Fibroblast of the conjunctiva (primary cell): ENCODE measurements around the gene ZNF862.

Experiments
- DNase-seq: peaks from one replicate; pipeline ENCODE4 v3.0.0-alpha.2; 2010; ENCODE audit warnings: low read depth

The ZNF862 gene

GRCh38 chr7:149811831-149812490 is 26.2 kb upstream of the ZNF862 start:
- DNase-seq = no peak

DNA sequence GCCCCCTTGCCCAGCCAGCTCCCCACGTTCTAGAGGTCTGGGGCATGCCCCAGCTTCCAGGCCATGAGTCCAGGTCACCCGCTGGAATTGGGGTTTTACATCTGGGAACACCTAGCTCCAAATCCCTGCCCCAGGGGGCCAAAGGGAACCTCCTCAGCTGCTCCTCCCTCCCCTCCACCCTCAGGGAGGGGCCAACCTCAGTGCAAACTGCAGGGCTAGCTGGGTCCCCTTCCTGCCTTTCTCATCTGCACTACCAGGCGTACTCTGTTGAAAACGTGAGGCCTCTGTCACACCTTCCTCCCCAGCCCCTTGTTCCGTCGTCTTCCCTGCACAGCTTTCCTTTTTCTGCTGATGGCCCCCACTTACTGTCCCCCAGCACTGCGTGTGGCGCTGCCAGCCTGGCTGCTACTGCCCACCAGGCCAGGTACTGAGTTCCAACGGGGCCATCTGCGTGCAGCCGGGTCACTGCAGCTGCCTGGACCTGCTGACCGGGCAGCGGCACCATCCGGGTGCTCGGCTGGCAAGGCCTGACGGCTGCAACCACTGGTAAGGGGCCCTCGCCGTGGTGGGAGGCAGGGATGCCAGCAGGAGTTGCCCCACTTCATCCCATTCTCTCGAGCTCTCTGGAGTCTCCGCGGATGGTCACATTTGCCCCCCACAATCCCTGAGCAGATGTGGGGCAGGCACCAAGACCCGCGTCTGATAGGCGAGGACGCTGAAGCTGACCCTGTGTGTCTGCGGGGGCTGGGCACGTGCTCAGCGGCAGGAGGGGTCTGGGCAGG is 24.7 kb upstream of the ZNF862 start:
- no peak for DNase-seq

- DNase-seq = no peak
These were observed 23.7 kb upstream of the ZNF862 start for GRCh38 chr7:149814494-149814893.

DNA sequence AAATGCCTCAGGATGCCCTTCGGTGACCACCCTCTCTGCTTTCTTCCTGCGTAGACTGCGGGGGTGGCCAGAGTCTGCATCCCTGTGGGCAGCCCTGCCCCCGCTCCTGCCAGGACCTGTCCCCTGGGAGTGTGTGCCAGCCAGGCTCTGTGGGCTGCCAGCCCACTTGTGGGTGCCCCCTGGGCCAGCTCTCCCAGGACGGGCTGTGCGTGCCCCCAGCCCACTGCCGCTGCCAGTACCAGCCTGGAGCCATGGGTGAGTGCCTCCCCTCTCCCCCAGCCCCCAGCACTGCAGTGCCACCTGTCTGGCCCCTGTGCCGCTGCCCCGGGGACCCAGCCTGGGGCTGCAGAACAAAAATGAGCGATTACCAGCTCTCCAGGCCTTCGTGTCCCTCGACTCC is 23.1 kb upstream of the ZNF862 start:
- DNase-seq = no peak

DNA sequence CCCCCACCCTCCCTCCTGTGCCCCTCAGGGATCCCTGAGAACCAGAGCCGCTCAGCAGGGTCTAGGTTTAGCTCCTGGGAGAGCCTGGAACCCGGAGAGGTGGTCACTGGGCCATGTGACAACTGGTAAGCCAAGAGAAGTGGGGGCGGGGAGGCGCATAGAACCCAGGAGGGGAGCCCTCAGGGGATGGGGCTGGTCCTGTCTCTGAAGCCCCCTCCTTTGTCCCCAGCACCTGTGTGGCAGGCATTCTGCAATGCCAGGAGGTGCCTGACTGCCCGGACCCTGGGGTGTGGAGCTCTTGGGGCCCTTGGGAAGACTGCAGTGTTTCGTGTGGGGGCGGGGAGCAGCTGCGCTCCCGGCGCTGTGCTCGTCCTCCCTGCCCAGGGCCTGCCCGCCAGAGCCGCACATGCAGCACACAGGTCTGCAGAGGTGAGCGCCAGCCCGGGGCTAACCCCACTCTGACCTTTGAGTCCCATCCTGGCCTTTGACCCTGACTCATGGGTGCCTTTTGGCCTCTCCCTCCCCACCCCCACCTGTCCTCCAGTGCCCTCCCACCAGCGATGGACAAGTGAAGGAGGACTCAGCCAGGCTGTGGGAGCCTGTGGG is 22.4 kb upstream of the ZNF862 start:
- no peak for DNase-seq

- no peak for DNase-seq
These were observed 21.9 kb upstream of the ZNF862 start for GRCh38 chr7:149816267-149816751.

DNA sequence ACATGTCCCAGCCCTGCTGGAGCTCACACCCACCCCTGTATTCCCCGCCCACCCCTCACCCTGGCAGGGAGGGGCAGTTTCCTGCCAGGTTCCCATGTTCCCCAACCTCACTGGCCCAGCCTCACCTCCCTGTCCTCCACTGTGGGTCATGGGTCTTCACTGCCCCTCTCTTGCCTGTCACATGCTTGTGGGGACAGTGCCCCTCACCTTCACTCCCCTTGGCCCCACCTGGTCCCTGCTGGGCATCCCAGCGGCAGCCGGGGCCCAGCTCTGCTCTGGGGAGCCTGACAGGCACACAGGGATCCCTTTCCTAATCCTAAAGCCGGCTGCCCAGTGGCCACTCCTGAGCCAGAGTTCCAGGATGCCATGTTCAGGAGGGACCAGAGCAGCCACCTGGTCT is 21.4 kb upstream of the ZNF862 start:
- no peak for DNase-seq

GRCh38 chr7:149817301-149817771 is 20.8 kb upstream of the ZNF862 start:
- no peak for DNase-seq

DNA sequence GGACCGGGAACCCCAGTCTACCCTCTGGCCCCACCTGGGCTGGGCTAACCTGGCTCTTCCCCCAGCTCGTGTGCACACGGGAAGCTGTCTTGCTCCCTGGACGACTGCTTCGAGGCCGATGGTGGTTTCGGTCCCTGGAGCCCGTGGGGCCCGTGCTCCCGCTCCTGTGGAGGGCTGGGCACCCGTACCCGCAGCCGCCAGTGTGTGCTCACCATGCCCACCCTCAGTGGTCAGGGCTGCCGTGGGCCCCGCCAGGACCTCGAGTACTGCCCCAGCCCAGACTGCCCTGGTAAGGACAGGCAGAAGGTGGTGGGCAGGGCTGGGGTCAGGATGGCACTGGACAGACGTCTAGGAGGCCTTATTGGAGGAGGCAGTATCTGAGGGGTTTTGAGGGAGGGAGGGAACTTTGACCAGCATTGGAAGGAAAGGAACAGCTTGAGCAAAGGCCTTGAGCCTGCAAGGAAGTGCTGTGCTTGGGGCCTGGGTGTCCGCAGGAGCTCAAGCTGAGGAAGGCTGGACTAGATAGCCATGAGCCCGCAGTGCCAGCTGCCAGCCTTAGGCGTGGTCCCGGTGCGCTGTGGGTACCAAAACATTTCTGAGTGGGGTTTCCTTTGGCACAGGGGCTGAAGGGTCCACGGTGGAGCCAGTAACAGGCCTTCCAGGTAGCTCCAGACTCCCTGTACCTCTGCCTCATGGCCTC is 20.2 kb upstream of the ZNF862 start:
- DNase-seq = no peak

DNA sequence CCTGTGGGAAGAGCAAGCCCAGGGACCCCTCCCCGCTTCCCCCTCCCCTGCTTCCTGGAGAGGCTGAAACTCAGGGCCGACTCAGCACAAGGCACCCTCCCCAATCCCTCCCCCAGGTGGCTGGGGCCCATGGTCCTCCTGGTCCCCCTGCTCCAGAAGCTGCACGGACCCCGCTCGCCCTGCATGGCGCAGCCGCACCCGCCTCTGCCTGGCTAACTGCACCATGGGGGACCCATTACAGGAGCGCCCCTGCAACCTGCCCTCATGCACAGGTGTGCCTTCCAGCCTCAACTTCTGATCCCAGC is 19.7 kb upstream of the ZNF862 start:
- DNase-seq = no peak

GRCh38 chr7:149819141-149819960 is 18.8 kb upstream of the ZNF862 start:
- DNase-seq = no peak

DNA sequence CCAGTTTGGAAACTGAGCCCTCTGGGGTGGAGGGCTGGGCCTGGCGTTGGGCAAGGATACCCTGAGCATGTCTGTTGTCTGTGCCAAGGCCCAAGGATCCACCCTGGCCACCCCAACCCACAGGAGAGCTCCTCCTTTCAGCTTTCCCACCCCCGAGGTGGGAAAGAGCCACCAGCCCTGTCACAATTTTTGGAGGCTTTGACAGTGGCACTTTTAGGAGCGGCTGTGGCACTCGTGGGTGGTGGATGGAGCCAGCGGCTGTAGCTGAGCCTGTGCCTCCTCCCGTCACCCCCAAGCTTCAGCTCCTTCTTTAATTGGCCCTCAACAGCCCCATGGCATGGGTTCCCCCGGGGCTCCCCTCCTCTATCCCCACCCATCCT is 18.2 kb upstream of the ZNF862 start:
- DNase-seq = no peak

DNA sequence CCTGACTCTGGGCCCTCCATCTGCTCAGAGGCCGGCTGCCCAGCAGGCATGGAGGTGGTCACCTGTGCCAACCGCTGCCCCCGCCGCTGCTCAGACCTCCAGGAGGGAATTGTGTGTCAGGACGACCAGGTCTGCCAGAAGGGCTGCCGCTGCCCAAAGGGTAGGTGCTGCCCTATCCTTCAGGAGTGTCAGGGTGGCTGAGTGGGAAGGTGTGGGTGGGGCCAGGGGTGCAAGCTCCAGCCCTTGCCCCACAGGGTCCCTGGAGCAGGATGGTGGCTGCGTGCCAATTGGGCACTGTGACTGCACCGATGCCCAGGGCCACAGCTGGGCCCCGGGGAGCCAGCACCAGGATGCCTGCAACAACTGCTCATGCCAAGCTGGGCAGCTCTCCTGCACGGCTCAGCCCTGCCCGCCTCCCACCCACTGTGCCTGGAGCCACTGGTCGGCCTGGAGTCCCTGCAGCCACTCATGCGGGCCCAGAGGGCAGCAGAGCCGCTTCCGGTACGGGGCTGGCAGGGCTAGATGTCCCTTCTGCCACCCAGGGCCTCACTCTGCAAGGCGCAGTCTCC is 17.5 kb upstream of the ZNF862 start:
- DNase-seq = no peak

DNA sequence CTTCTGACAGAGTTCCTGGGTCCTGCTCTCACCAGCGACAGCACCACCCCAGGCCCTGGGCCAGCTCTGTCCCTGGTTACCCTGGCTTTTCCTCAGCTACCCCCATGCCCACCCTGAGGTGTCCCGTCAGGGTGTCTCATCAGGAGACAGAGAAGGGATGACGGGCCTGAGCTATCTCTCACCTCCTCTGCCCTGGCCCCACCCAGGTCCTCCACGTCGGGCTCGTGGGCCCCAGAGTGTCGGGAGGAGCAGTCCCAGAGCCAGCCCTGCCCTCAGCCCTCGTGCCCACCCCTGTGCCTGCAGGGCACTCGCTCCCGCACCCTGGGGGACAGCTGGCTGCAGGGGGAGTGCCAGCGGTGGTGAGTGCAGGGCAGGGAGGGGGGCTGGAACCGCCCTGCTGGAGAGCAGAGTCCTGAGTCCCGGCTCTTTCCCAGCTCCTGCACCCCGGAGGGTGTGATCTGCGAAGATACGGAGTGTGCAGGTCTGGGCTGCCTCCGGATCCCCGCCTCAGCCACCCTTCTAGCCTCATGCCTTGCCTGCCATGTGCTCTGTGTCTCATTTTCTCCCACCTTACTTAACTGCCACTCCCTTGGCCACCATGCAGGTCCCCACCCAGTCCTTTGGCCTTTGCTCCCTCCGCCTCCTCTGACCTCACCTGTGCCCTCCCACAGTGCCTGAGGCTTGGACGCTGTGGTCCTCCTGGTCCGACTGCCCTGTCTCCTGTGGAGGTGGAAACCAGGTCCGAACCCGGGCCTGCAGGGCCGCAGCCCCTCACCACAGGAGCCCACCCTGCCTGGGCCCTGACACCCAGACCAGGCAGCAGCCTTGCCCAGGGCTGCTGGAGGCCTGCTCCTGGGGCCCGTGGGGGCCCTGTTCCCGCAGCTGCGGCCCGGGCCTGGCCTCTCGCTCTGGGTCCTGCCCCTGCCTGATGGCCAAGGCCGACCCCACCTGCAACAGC is 16.7 kb upstream of the ZNF862 start:
- no peak for DNase-seq

GRCh38 chr7:149822353-149822943 is 15.7 kb upstream of the ZNF862 start:
- no peak for DNase-seq

- no peak for DNase-seq
These were observed 15.0 kb upstream of the ZNF862 start for GRCh38 chr7:149823191-149823630.

GRCh38 chr7:149823631-149824199 is 14.5 kb upstream of the ZNF862 start:
- DNase-seq = no peak

DNA sequence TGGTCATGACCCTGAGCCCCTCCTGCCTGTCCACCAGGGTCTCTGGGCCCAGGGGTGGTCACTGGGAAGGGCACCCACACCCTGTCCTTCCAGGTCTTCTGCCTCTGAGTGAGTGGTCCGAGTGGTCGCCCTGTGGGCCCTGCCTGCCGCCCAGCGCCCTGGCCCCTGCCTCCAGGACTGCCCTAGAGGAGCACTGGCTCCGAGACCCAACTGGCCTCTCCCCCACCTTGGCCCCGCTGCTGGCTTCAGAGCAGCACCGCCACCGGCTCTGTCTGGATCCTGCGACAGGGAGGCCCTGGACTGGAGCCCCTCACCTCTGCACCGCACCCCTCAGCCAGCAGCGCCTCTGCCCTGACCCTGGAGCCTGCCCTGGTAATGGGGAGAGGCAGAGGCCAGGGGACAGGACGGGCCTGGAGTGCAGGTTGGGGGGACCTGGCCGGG is 13.9 kb upstream of the ZNF862 start:
- no peak for DNase-seq
